HS-5 (cell line): ENCODE data around the gene SMOC2.

Experiments
- DNase-seq: peaks from one replicate; pipeline ENCODE4 v3.0.0-alpha.2; 2012; ENCODE audit warnings: low read depth

SMOC2 gene

GRCh38 chr6:168576388-168576787 lies 135.4 kb downstream of the SMOC2 start:
- no peak for DNase-seq

- DNase-seq: no peak
These were observed 136.5 kb downstream of the SMOC2 start for GRCh38 chr6:168577496-168577895.

DNA sequence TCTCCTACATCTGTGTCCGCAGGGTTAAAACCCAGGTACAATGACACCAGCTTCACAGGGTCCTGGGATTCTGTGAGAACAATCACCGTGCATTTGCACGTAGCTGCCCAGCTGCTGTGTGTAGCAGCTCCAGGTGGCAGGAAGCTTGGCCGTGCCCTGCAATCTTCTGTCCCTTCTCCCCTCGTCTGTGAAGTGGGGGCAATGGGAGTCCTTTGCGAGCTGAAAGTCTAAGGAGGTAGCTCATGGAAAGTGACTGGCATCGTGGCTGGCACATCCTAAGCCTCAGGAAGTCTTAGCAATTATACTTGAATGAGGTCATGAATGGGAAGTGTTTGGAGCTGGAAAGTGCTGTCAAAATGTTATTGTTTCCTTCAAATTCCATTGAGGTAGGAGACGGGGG lies 137.1 kb downstream of the SMOC2 start:
- DNase-seq: no peak

DNA sequence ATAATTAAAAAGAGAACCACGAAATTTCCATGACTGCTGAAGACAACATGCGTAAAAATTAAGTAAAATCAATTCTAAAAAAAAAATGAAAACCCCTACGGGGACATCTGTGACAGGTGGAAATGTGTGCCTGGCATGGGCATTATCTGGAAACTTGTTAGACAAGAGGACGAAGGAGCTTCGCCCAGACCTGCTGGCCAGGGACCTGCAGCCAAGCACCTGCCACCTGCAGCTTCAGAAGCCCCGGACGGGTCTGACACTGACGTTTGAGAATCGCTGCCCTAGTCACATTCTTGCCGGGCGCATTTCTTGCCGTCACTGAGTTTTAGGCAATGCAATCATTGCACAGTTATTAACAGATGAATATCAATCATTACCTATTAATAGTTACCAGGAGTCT lies 140.3 kb downstream of the SMOC2 start:
- no peak for DNase-seq

DNA sequence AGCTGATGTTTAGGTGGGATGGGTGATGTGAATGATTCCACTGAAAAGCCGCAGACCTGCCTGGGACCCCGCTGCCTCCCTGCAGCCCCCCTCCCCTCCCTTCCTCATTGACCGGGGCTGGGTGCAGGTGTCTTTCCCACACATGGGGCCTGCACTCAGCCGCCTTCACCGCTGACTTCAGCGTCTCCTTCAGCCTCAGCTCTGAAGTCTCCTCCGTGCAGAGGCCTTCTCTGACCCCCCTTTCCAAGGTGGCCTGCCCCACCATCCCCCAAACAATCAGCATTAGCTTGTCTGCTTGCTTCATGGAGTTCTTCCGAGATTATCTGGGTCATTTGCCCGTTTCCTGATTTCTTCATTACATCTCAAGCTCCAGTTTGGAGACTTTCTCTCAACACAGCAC lies 140.7 kb downstream of the SMOC2 start:
- no peak for DNase-seq

DNA sequence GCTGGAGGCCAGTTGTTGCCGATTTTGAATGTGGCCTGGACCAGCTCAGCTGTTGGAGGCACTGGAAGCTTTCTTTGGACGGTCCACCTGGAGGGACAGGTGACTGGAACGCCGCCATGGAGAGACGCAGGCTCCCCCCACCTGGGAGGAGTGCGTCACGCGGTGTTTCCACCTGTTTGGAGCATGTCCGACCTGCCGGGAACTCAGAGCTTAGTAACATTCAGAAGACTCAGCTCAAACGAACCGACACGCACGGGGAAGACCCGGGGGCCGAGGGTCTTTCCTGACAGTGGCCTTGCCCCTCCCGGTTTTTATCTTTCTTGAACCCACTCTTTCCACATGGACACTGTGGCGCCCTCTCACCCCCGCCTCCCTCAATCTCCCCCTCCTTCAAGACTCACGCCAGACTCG lies 141.6 kb downstream of the SMOC2 start:
- no peak for DNase-seq

DNA sequence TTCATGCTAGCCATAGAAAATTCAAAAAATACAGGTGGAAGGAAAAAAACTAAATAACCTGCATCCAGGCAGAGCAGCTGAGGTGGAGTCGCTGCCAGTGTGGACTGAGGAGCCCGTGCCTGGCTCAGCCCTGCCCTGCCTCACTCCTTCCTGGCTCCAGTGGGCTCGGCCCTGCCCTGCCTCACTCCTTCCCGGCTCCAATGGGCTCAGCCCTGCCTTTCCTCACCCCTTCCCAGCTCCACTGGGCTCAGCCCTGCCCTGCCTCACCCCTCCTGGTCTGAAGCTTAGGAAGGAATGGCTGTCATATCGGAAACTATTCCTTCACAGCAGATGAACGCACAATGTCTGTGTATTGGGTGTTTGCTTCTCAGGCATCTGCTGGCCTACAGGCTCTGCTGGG lies 142.1 kb downstream of the SMOC2 start:
- DNase-seq: no peak

DNA sequence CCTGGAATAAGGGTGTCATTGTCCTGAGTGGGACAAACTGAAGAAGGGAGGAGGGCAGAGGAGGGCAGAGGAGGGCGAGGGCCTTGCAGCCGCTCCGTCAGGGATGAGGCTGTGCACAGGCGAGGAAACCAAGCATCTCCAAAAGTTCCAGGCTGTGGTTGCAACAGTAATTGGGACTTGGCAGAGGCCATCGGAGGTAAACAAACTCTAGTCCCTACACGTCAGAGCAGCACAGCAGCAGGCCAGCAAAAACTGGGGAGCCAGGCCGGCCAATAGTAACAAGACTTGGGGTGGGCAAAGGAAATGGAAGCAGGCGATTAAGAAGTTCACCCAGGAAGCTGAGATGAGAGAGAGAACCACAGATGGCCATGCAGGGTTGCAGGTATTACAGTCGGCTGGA lies 142.8 kb downstream of the SMOC2 start:
- DNase-seq: no peak

GRCh38 chr6:168584249-168584648 lies 143.3 kb downstream of the SMOC2 start:
- no peak for DNase-seq

GRCh38 chr6:168584671-168585070 lies 143.7 kb downstream of the SMOC2 start:
- DNase-seq: no peak

DNA sequence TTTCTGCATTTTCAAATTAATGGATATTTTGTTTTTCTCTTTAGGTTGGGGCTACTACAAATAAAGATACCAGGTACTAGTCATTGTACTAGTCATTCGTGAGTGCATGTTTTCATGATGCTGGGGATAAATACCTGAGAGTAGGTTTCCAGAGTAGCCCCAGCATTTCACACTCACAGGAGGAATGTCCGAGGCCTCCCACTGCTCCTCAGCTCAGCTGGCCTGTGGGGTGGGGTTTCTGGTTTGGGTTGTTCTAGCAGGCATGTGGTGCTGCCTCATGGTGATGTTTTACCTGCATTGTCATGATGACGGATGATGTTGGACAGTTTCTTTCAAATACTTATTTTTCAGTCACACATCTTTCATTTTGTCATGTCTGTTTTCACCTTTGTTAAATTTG lies 144.5 kb downstream of the SMOC2 start:
- DNase-seq: no peak

- DNase-seq: no peak
These were observed 148.3 kb downstream of the SMOC2 start for GRCh38 chr6:168589275-168589674.

GRCh38 chr6:168590406-168590805 lies 149.4 kb downstream of the SMOC2 start:
- no peak for DNase-seq

DNA sequence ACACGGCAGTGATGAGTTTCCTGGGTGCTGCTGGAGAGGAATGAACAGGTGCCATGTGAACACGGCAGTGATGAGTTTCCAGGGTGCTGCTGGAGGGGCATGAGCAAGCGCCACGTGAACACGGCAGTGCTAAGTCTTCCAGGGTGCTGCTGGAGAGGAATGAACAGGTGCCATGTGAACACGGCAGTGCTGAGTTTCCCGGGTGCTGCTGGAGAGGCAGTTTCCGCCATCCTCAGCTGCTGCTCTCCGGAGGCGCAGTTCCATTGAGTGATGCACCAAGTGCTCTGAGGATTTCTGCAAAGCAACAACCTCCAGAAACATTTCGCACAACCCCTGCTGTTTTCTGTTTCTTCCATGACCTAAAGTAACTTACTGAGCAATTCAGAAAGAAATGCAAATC lies 155.4 kb downstream of the SMOC2 start:
- no peak for DNase-seq

DNA sequence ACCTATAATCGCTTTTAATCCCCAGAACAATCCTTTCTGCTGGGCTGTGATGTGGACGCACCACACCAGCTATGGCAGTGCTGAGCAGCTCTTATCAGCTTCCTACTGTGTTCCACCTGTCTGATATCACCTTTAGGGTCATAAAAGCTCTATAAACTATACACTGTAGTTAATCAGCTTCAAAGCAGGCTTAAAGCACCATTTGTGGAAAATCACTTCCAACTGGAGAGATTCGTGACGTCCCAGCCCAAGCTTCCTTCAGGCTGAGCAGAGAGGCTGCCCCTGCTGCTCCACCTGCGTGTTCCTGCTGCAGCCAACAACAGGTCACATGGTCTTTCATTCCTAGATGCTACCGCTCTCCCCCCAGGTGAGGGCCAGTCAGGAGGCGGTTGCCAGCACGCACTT lies 156.5 kb downstream of the SMOC2 start:
- no peak for DNase-seq

DNA sequence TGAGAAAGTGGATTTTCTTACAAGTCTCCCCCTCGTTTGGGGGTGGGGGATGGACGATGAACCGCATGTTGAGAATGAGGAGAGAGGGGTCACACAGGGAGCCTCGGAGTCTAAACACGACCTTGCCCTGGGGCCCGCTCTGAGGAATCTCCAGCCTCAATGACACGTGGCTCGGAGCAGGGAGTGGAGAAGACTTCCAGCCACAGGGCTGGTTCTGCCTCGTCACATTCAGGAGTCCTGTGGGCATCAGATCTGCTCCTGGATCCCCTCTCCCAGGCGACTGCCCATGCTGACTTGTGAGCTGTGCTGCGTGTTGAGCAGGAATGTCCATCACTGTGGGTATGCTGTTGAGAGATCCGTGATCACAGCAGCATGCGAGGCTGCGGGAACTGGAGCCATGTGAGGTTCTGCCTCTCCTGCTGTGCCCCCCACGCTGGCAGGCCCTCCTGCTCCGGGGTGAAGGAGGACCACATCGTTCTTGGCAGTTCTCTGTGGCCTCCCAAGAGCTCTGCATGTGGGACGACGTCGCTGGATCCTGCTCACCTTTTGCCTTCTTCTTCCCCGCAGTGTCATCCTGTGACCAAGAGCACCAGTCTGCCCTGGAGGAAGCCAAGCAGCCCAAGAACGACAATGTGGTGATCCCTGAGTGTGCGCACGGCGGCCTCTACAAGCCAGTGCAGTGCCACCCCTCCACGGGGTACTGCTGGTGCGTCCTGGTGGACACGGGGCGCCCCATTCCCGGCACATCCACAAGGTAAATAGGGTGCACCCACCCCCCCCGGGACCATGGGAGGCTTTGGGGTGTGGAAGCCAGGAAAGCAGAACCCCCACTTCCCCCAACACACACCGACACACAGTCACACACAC lies 157.5 kb downstream of the SMOC2 start:
- no peak for DNase-seq

DNA sequence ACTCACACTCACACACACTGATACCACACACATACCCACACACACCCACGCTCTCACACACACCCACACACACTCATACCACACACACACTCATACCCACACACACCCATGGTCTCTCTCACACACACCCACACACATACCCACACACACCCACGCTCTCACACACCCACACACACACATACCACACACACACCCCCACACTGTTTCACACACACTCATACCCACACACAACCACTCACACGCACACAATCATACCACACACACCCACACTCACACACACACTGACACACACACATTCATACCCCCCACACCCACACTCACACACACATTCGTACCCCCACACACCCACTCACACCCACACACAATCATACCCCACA lies 158.1 kb downstream of the SMOC2 start:
- DNase-seq: no peak

- no peak for DNase-seq
These were observed 158.9 kb downstream of the SMOC2 start for GRCh38 chr6:168599769-168600330.

GRCh38 chr6:168600381-168600780 lies 159.4 kb downstream of the SMOC2 start:
- DNase-seq: no peak

DNA sequence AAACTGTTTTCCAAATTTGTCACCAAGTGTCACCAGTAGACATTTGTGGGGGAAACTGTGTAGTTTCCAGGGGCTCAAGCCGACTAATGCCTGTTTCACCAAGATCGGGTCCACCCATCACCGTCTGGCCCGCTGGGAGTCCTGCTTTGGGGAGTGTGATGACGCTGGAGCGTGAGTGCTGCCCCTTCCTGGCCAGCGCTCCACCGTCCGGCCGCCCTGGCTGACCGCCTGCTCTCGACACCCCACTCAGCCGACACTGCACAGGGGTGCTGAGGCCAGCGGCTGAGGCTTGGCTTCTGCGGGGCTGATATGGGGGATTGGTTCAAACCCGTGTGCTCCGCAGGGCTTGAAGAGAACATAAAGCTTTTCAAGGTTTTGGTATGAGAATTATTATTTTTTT lies 160.1 kb downstream of the SMOC2 start:
- DNase-seq: no peak

- no peak for DNase-seq
These were observed 160.6 kb downstream of the SMOC2 start for GRCh38 chr6:168601546-168601945.

DNA sequence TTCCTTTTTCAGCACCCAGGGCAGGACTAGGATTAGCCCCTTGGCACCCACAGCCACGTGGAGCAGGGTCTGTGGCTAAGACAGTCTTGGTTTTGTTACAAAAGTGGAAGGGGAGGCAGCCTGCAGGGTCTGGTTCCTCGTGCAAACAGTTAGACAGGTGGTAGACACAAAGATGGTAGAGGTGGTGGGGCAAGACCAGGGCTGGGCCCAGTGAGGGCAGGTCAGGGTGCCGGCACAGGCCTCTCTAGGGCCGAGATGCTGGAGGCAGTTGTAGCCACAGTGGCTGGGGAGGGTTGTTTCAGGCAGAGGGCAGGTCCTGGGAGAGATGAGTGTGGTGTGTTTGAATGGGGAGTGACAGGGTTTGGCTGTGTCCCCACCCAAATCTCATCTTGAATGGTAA lies 161.6 kb downstream of the SMOC2 start:
- no peak for DNase-seq

- no peak for DNase-seq
These were observed 162.2 kb downstream of the SMOC2 start for GRCh38 chr6:168603234-168603633.

GRCh38 chr6:168605964-168606363 lies 165.0 kb downstream of the SMOC2 start:
- no peak for DNase-seq
